Fibroblast of villous mesenchyme (primary cell): ENCODE measurements around the gene EXD2. TPM values are rescaled to one million over a fixed set of nuclear protein-coding genes. Genes with fewer than 3 reads are reported as not detected.
A peak's percentile ranks its signal among the peaks of the same experiment; 100 is the strongest.
"Not testable (repeated sequence)": the region's sequence is repeated elsewhere in the genome, so short reads cannot be mapped to it uniquely, and the experiment has no call there.

ENCODE experiments used
- DNase-seq: peaks from one replicate; pipeline ENCODE4 v3.0.0-alpha.2; 2010; ENCODE audit warnings: low read depth
- H3K4me3 ChIP-seq: 2 replicates; pipeline ENCODE4 v1.5.1; 2011; ENCODE audit warnings: low read depth, mild to moderate bottlenecking, low read length
- CTCF ChIP-seq: IDR thresholded peaks from 2 replicates; pipeline ENCODE4 v1.5.1; 2012; ENCODE audit warnings: low read depth, mild to moderate bottlenecking, low read length; ENCODE audit not compliant: insufficient read depth
- total RNA-seq: library from RNA; depleted of rRNA; stranded (reverse); fragments of >200 nt; gene quantifications from 2 replicates; pipeline ENCODE4 v1.2.3, GENCODE V29; 2012

EXD2 gene
- total RNA-seq, 1 donor: 18.6 TPM

GRCh38 chr14:69284170-69284569 is 92.9 kb downstream of the EXD2 start:
- no peak overlapping the region for H3K4me3 ChIP-seq
- no peak for TF ChIP-seq CTCF
- DNase-seq: no peak

- no peak for TF ChIP-seq CTCF
- no peak overlapping the region for H3K4me3 ChIP-seq
- no peak for DNase-seq
Measured at GRCh38 chr14:69285661-69286255, 94.5 kb downstream of the EXD2 start.

DNA sequence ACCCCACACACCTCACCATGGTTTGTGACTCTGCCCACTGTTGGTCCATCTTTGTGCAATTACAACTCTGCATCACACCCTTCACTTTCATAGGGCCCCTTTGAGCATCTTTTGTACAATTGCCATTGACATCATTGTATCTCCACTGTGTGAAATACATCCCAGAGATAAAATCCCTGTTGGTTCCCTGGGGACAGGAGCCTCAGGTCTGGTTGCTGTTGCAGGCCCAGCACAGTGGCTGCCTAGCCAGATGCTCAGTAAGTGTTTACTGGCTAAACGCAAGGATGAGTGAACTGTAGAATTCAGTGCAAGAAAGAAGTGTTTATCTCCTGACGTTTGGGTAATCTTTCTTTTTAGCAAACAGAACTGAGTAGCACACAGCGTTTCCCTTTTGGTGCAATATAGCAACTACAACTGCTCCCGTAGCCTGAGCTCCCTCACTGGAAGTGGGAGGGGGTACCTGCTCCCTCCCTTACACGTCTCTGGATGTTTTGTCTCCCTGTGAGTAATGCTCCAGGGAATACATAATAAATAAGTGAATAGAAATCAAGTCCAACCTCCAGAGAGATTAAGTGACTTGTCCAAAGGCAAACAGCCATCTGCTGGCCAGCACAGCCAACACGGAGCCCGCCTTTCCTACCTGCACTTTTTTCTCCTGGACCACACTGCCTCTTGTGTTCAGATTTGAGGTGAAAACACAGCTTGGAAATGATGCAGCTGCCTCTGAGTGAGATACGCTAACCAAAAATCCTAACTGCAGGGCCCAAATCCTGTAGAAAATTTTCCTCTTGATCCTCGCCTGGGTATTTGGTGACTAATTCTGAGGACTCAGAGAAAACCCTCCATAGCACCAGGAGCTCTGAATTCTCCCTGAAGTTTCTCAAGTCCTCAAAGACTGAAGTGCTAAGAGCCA is 96.1 kb downstream of the EXD2 start:
- no peak overlapping the region for H3K4me3 ChIP-seq
- TF ChIP-seq CTCF: no peak
- peak; percentile 3 for DNase-seq

DNA sequence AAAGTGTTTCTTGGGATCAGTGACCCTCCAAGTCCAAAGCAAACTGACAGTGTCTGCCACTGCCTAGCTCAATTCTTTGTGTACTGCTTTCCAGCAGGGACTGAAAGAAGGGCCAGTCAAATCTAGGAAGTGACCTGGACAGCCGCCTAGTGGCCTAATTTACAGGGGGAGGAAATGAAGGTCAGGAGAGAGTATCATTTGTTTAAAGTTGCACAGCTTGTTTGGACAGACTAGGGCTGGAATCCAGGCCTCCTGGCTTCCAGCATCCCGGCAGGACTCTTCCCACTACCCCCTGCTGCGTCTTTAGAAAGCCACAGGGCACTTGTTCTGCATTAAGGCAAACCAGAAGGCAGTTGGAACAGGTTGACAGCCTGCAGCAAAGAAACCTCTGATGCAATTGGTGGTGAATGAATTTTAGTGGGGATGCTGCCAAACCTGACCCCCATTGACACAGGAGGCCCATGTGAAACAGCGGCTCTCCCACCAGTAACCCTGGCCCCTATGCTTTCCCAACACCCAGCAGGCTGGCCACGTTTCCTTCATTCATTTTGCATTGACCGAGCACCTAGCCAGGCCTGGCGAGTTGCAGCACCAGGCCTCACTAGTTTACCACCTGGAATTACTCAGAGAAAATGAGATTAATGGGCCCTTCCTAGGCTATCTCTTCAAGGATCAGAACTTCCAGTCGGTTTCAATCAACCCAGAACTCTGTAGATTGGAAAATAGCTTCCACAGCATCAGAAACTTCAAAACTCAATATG is 96.9 kb downstream of the EXD2 start:
- TF ChIP-seq CTCF: peak; percentile 53
- peak; percentile 70 for DNase-seq
- H3K4me3 ChIP-seq: no peak overlapping the region

GRCh38 chr14:69288956-69289705 is 97.8 kb downstream of the EXD2 start:
- no peak for DNase-seq
- no peak for TF ChIP-seq CTCF

GRCh38 chr14:69289811-69290520 is 98.7 kb downstream of the EXD2 start:
- TF ChIP-seq CTCF: no peak
- no peak for DNase-seq
- H3K4me3 ChIP-seq: no peak overlapping the region

More at GRCh38 chr14:69288956-69289705, 97.8 kb downstream of the EXD2 start:
- no peak overlapping the region for H3K4me3 ChIP-seq

DNA sequence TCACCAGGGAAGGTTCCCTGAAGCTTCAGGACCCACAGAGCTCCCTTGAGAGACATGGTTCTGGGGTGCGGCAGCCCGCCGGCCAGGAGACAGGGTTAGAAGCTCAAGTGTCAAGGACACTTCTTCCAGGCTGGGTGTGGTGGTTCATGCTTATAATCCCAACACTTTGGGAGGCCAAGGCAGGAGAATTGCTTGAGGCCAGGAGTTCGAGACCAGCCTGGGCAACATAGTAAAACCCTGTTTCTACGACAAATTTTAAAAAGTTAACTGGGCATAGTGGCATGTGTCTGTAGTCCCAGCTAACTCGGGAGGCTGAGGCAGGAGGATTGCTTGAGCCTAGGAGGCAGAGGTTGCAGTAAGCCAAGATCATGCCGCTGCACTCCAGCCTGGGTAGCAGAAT is 99.6 kb downstream of the EXD2 start:
- H3K4me3 ChIP-seq, DNase-seq: not testable (repeated sequence)
